GM19351 (cell line): ENCODE measurements around the gene MAGEA9B.
A peak's percentile ranks its signal among the peaks of the same experiment; 100 is the strongest.
"Not testable (repeated sequence)": the region's sequence is repeated elsewhere in the genome, so short reads cannot be mapped to it uniquely, and the experiment has no call there.

ENCODE experiments used
- ATAC-seq: cut with Tn5 transposase; IDR thresholded peaks from one replicate; pipeline ENCODE4 v1.9.1; 2021; ENCODE audit warnings: mild to moderate bottlenecking, moderate library complexity; ENCODE audit not compliant: unreplicated experiment

MAGEA9B gene

DNA sequence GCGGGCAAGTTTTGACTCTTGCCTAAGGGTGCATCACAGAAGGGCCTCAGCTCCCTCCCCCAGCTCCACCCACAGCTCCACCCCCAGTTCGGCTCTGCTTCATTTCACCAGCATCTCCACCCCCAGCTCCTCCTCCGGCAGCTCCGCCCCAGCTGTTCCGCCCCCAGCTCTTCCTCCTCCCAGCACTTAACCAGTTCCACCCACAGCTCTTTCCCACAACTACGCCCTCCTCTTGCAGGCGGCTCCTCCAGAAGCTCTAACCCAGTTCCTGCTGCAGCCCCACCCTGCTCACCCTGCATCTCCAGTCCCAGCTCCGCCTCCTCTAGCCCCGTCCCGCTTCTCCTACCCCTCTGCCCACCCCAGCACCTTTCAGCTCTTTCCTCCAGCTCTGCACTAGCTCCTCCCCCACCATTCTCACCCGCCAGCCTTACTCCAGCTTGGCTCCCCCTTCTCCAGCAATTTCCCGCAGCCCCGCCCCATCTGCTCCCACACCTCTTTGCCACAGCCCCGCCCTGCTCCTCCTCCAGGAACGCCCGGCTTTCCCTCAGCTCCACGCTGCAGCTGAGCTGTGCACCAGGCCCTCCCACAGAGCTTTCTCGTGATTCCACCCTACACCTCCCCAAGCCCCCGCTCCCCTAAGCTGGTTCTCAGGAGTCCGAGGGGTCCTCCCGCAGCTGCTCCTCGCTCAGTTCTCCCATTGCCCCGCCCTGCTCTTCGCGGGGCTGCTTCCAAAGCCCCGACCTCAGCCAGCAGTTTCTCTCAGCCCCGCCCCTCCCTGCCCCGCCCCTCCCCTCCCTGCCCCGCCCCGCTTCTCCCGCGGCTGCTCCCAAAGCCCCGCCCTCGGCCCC is 47.8 kb downstream of the MAGEA9B start:
- ATAC-seq: peak; percentile 41

DNA sequence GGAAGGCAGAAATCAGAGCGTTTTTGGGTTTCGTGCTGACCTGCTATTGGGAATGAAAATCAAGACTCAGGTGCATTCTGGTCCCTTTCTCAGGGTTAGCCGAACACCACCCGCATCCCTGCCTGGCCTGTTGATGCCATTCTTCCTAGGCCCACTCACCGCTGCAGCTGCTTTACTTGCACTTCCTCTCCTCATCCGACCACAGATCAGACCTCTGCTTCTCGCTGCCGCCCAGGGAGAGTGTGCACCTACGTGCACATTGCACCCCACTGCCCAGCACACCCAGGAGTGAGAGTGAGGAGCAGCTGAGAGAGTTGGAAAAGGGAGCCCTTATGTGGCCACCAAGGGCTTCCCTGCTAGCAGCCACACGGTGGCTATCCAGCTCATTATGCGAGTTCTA is 49.8 kb downstream of the MAGEA9B start:
- not testable (repeated sequence) for ATAC-seq

DNA sequence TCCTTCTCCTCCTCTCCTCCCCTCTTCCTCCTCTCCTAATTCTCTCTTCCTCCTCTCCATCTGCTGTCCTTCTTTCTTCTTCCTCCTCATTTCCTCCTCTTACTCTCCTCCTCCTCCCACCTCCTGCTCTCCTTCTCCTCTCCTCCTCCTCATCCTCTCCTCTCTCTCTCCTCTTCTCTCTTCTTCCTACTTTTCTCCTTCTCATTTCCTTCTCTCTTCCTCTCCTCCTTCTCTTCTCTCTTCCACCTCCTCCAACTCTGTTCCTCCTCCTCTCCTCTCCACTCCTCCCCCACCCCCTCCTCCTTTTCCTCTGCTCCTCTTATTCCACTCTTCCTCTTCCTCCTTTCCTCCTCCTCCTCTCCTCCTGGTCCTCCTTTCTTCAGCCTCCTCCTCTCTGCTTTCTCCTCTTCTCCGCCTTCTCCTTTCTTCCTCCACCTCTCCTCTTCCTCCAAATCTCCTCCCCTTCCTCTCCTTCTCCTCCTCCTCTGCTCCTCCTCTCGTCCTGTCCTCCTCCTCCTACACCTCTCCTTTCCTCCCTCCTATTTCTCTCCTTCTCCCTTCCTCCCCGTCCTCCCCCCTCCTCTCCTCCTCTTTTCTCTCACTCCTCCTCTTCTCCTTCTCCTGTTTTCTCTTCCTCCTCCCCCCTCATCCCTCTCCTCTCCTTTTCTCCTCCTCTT is 52.2 kb downstream of the MAGEA9B start:
- not testable (repeated sequence) for ATAC-seq

DNA sequence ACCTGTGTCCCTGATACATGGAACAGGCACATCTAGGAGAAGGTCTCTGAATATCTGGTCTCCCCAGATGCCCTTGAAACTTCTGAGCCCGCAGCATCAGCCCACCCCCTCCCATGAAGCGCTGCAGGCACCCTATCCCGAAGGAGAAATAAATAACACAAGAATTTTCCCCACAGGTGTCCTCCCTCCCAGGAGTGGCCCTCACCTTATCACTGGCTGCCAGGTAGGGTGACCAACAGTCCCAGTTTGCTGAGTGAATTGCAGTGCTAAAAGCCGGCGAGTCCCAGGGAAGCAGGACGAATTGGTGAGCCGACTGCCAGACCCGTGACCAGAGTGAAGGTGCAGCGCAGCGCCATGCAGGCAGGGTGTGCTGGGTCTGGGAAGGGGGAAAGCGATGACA is 53.3 kb downstream of the MAGEA9B start:
- ATAC-seq: not testable (repeated sequence)

DNA sequence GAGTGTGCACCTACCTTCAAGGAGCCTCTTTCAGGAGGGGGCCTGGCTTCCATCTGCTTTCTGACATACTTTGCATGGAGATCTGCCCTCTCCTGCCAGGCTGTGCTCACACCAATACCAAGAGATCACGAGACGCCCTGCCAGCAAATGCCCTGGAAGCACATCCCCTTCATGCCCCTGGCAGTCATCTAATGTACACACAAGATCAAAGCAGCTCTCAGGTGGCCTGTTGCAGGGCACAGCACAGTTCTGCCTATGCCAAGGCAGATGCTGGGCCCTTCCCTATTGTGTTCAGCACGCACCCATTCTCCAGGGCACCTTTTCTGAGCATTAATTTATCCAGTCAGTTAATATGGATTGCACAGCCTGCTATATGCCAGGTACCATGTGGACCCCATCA is 54.4 kb downstream of the MAGEA9B start:
- not testable (repeated sequence) for ATAC-seq
